ENCODE results near the gene SPDYE4.
"Not testable (repeated sequence)": the region's sequence is repeated elsewhere in the genome, so short reads cannot be mapped to it uniquely, and the experiment has no call there.

SPDYE4 gene

GRCh38 chr17:8758137-8758596 lies at the start of gene SPDYE4:
Gene SPDYE4 (minus strand): TSS chr17:8758546. CDS start chr17:8758382, 164 bp downstream.
- no CpG with 5 or more reads among the region's 15 CpGs for WGBS (ENCODE audit: insufficient coverage, insufficient read length)
- Histone ChIP-seq H3K27ac (ENCODE audit: low read length) (no peak within 1 kb of the TSS), H3K9me3 (ENCODE audit: control insufficient read depth, insufficient read depth, low read length) (no peaks in the 10 kb centered on the region), H3K4me3 (ENCODE audit: low read length) (no peak within 1 kb of the TSS), H3K27me3 (ENCODE audit: control insufficient read depth, insufficient read depth, low read length) (no peaks in the 10 kb centered on the region), H3K4me1 (ENCODE audit: control insufficient read depth, insufficient read depth, low read length) (no peaks in the 10 kb centered on the region), H3K36me3 (ENCODE audit: control insufficient read depth, insufficient read depth, low read length) (no peaks in the 10 kb centered on the region)
- DNase-seq (ENCODE audit: low read depth, low spot score) = no peak

GRCh38 chr17:8806926-8807550 lies 48.7 kb upstream of the SPDYE4 start:
- H3K4me3 ChIP-seq (ENCODE audit: low read length) = no peak overlapping the region
- H3K27ac ChIP-seq (ENCODE audit: low read length) = no peak overlapping the region
- H3K27me3 ChIP-seq (ENCODE audit: control insufficient read depth, insufficient read depth, low read length) = no peaks in the 10 kb centered on the region
- no peaks in the 10 kb centered on the region for H3K9me3 ChIP-seq (ENCODE audit: control insufficient read depth, insufficient read depth, low read length)
- no peaks in the 10 kb centered on the region for H3K4me1 ChIP-seq (ENCODE audit: control insufficient read depth, insufficient read depth, low read length)
- no CpG with 5 or more reads among the region's 4 CpGs for WGBS (ENCODE audit: insufficient coverage, insufficient read length)
- DNase-seq (ENCODE audit: low read depth, low spot score) = no peak
- H3K36me3 ChIP-seq (ENCODE audit: control insufficient read depth, insufficient read depth, low read length) = no peaks in the 10 kb centered on the region

- no peak for DNase-seq (ENCODE audit: low read depth, low spot score)
Measured at GRCh38 chr17:8806253-8806925, 48.0 kb upstream of the SPDYE4 start.

GRCh38 chr17:8805396-8805795 lies 47.0 kb upstream of the SPDYE4 start:
- H3K27ac ChIP-seq (ENCODE audit: low read length); H3K36me3 ChIP-seq (ENCODE audit: control insufficient read depth, insufficient read depth, low read length); H3K9me3 ChIP-seq (ENCODE audit: control insufficient read depth, insufficient read depth, low read length); H3K4me1 ChIP-seq (ENCODE audit: control insufficient read depth, insufficient read depth, low read length); H3K4me3 ChIP-seq (ENCODE audit: low read length); DNase-seq (ENCODE audit: low read depth, low spot score); H3K27me3 ChIP-seq (ENCODE audit: control insufficient read depth, insufficient read depth, low read length): not testable (repeated sequence)
- no CpG with 5 or more reads among the region's 10 CpGs for WGBS (ENCODE audit: insufficient coverage, insufficient read length)

More at GRCh38 chr17:8806253-8806925, 48.0 kb upstream of the SPDYE4 start:
- Histone ChIP-seq H3K27me3 (ENCODE audit: control insufficient read depth, insufficient read depth, low read length) (no peaks in the 10 kb centered on the region), H3K36me3 (ENCODE audit: control insufficient read depth, insufficient read depth, low read length) (no peaks in the 10 kb centered on the region), H3K4me3 (ENCODE audit: low read length) (no peak overlapping the region), H3K4me1 (ENCODE audit: control insufficient read depth, insufficient read depth, low read length) (no peaks in the 10 kb centered on the region), H3K9me3 (ENCODE audit: control insufficient read depth, insufficient read depth, low read length) (no peaks in the 10 kb centered on the region), H3K27ac (ENCODE audit: low read length) (no peak overlapping the region)
- no CpG with 5 or more reads among the region's 3 CpGs for WGBS (ENCODE audit: insufficient coverage, insufficient read length)

- H3K27me3 ChIP-seq (ENCODE audit: control insufficient read depth, insufficient read depth, low read length) = no peaks in the 10 kb centered on the region
- H3K36me3 ChIP-seq (ENCODE audit: control insufficient read depth, insufficient read depth, low read length) = no peaks in the 10 kb centered on the region
- no peak overlapping the region for H3K27ac ChIP-seq (ENCODE audit: low read length)
- no peaks in the 10 kb centered on the region for H3K9me3 ChIP-seq (ENCODE audit: control insufficient read depth, insufficient read depth, low read length)
- no CpG with 5 or more reads among the region's 19 CpGs for WGBS (ENCODE audit: insufficient coverage, insufficient read length)
- H3K4me1 ChIP-seq (ENCODE audit: control insufficient read depth, insufficient read depth, low read length) = peaks cover 2% of the 10 kb centered on the region; the same call in 1 of the 2 replicates
- no peak overlapping the region for H3K4me3 ChIP-seq (ENCODE audit: low read length)
- DNase-seq (ENCODE audit: low read depth, low spot score) = no peak
Measured at GRCh38 chr17:8803531-8804420, 45.4 kb upstream of the SPDYE4 start.

GRCh38 chr17:8801135-8801840 lies 42.9 kb upstream of the SPDYE4 start:
- no peak overlapping the region for H3K4me3 ChIP-seq (ENCODE audit: low read length)
- no CpG with 5 or more reads among the region's 6 CpGs for WGBS (ENCODE audit: insufficient coverage, insufficient read length)
- H3K27me3 ChIP-seq (ENCODE audit: control insufficient read depth, insufficient read depth, low read length) = no peaks in the 10 kb centered on the region

GRCh38 chr17:8800656-8801055 lies 42.3 kb upstream of the SPDYE4 start:
- no peak for DNase-seq (ENCODE audit: low read depth, low spot score)
- H3K4me3 ChIP-seq (ENCODE audit: low read length) = no peak overlapping the region
- H3K9me3 ChIP-seq (ENCODE audit: control insufficient read depth, insufficient read depth, low read length) = no peaks in the 10 kb centered on the region
- H3K27me3 ChIP-seq (ENCODE audit: control insufficient read depth, insufficient read depth, low read length) = no peaks in the 10 kb centered on the region
- peaks cover 4% of the 10 kb centered on the region for H3K4me1 ChIP-seq (ENCODE audit: control insufficient read depth, insufficient read depth, low read length)
- no peak overlapping the region for H3K27ac ChIP-seq (ENCODE audit: low read length)
- no CpG with 5 or more reads among the region's 2 CpGs for WGBS (ENCODE audit: insufficient coverage, insufficient read length)
- H3K36me3 ChIP-seq (ENCODE audit: control insufficient read depth, insufficient read depth, low read length) = no peaks in the 10 kb centered on the region

More at GRCh38 chr17:8801135-8801840, 42.9 kb upstream of the SPDYE4 start:
- no peak overlapping the region for H3K27ac ChIP-seq (ENCODE audit: low read length)
- H3K36me3 ChIP-seq (ENCODE audit: control insufficient read depth, insufficient read depth, low read length) = no peaks in the 10 kb centered on the region
- H3K9me3 ChIP-seq (ENCODE audit: control insufficient read depth, insufficient read depth, low read length) = no peaks in the 10 kb centered on the region
- DNase-seq (ENCODE audit: low read depth, low spot score) = no peak
- H3K4me1 ChIP-seq (ENCODE audit: control insufficient read depth, insufficient read depth, low read length) = peaks cover 4% of the 10 kb centered on the region

GRCh38 chr17:8799570-8800212 lies 41.3 kb upstream of the SPDYE4 start:
- H3K4me1 ChIP-seq (ENCODE audit: control insufficient read depth, insufficient read depth, low read length) = peaks cover 4% of the 10 kb centered on the region
- no peaks in the 10 kb centered on the region for H3K36me3 ChIP-seq (ENCODE audit: control insufficient read depth, insufficient read depth, low read length)
- no CpG with 5 or more reads among the region's 15 CpGs for WGBS (ENCODE audit: insufficient coverage, insufficient read length)
- no peaks in the 10 kb centered on the region for H3K9me3 ChIP-seq (ENCODE audit: control insufficient read depth, insufficient read depth, low read length)
- H3K4me3 ChIP-seq (ENCODE audit: low read length) = peak overlapping the region; percentile 41; the same call in 1 of the 2 replicates
- DNase-seq (ENCODE audit: low read depth, low spot score) = no peak
- no peaks in the 10 kb centered on the region for H3K27me3 ChIP-seq (ENCODE audit: control insufficient read depth, insufficient read depth, low read length)
- no peak overlapping the region for H3K27ac ChIP-seq (ENCODE audit: low read length)

GRCh38 chr17:8798846-8799569 lies 40.7 kb upstream of the SPDYE4 start, which contains the start of gene MFSD6L:
Gene MFSD6L (minus strand): TSS chr17:8799365. CDS start chr17:8799120, 245 bp downstream.
- DNase-seq (ENCODE audit: low read depth, low spot score) = no peak
- Histone ChIP-seq H3K9me3 (ENCODE audit: control insufficient read depth, insufficient read depth, low read length) (no peaks in the 10 kb centered on the region), H3K27ac (ENCODE audit: low read length) (no peak within 1 kb of the TSS), H3K4me1 (ENCODE audit: control insufficient read depth, insufficient read depth, low read length) (peaks cover 4% of the 10 kb centered on the region), H3K27me3 (ENCODE audit: control insufficient read depth, insufficient read depth, low read length) (no peaks in the 10 kb centered on the region), H3K36me3 (ENCODE audit: control insufficient read depth, insufficient read depth, low read length) (no peaks in the 10 kb centered on the region), H3K4me3 (ENCODE audit: low read length) (peak within 1 kb of the TSS; percentile 41; the same call in 1 of the 2 replicates)
- no CpG with 5 or more reads among the region's 62 CpGs for WGBS (ENCODE audit: insufficient coverage, insufficient read length)

All from iPS DF 6.9 (cell line).